ENCODE measurements around the gene AP1B1.

The AP1B1 gene

GRCh38 chr22:29387921-29388758 is at the start of gene AP1B1:
Gene AP1B1 (minus strand): TSS chr22:29388570. CDS start chr22:29367243, 21,327 bp downstream.
- TF ChIP-seq CTCF (IDR thresholded peaks at IDR 0.05; ENCODE audit: low read depth, low read length): no peak
- DNase-seq (ENCODE audit: extremely low read depth, low read depth): peak; percentile 54

GRCh38 chr22:29435236-29436136 is 47.1 kb upstream of the AP1B1 start:
- no peak for DNase-seq (ENCODE audit: extremely low read depth, low read depth)
- TF ChIP-seq CTCF (IDR thresholded peaks at IDR 0.05; ENCODE audit: low read depth, low read length): no peak

- no peak for DNase-seq (ENCODE audit: extremely low read depth, low read depth)
- TF ChIP-seq CTCF (IDR thresholded peaks at IDR 0.05; ENCODE audit: low read depth, low read length): no peak
Measured at GRCh38 chr22:29434288-29434687, 45.9 kb upstream of the AP1B1 start.

GRCh38 chr22:29433856-29434255 is 45.5 kb upstream of the AP1B1 start:
- DNase-seq (ENCODE audit: extremely low read depth, low read depth): no peak

GRCh38 chr22:29431986-29432385 is 43.6 kb upstream of the AP1B1 start:
- no peak for DNase-seq (ENCODE audit: extremely low read depth, low read depth)
- no peak for TF ChIP-seq CTCF (IDR thresholded peaks at IDR 0.05; ENCODE audit: low read depth, low read length)

More at GRCh38 chr22:29433856-29434255, 45.5 kb upstream of the AP1B1 start:
- no peak for TF ChIP-seq CTCF (IDR thresholded peaks at IDR 0.05; ENCODE audit: low read depth, low read length)

- TF ChIP-seq CTCF (IDR thresholded peaks at IDR 0.05; ENCODE audit: low read depth, low read length): no peak
- DNase-seq (ENCODE audit: extremely low read depth, low read depth): no peak
Measured at GRCh38 chr22:29427176-29427760, 38.9 kb upstream of the AP1B1 start.
